Ishikawa (cell line): ENCODE results near the gene GAPDHS.

ENCODE experiments used
- CREB1 ChIP-seq: IDR thresholded peaks from 2 replicates; pipeline ENCODE4 v1.6.1; 2012; ENCODE audit warnings: low read depth
- EGR1 ChIP-seq: IDR thresholded peaks from 2 replicates; pipeline ENCODE4 v1.6.1; 2012
- MAX ChIP-seq: IDR thresholded peaks from 2 replicates; pipeline ENCODE4 v1.6.1; 2012
- NFIC ChIP-seq: IDR thresholded peaks from 2 replicates; pipeline ENCODE4 v1.6.1; 2012
- RAD21 ChIP-seq: IDR thresholded peaks from 2 replicates; pipeline ENCODE4 v1.6.1; 2012; ENCODE audit warnings: low read depth
- REST ChIP-seq: IDR thresholded peaks from 2 replicates; pipeline ENCODE4 v1.6.1; 2012; ENCODE audit warnings: low read depth, mild to moderate bottlenecking
- YY1 ChIP-seq: IDR thresholded peaks from 2 replicates; pipeline ENCODE4 v1.6.1; 2012; ENCODE audit warnings: low read depth

GRCh38 chr19:35560271-35560670, 27.0 kb downstream of the GAPDHS start:
- TF ChIP-seq CREB1 (no peak), REST (no peak), RAD21 (no peak), EGR1 (no peak), YY1 (no peak), NFIC (no peak), MAX (no peak)
